Measurements from ENCODE around the gene SYP.

The SYP gene

GRCh38 chrX:49232525-49232924, 32.5 kb upstream of the SYP start:
- Histone ChIP-seq H3K36me3 (ENCODE audit: control insufficient read depth in 4 of 4, insufficient read depth in 4 of 4, low read length in 3 of 4) (no peaks in the 10 kb centered on the region), H3K27me3 (replicated peaks in 2 of 5; ENCODE audit: control insufficient read depth in 4 of 5, insufficient read depth in 5 of 5, low read length in 4 of 5) (no peaks in the 10 kb centered on the region), H3K9me3 (ENCODE audit: control extremely low read depth in 1 of 5, control insufficient read depth in 4 of 5, insufficient read depth in 2 of 5, low read depth in 1 of 5, low read length in 4 of 5) (no peaks in the 10 kb centered on the region), H3K27ac (ENCODE audit: insufficient read depth in 1 of 2, low read depth in 1 of 2, low read length in 2 of 2, poor library complexity in 1 of 2, severe bottlenecking in 2 of 2) (no peak overlapping the region), H3K4me1 (ENCODE audit: control extremely low read depth in 1 of 4, control insufficient read depth in 4 of 4, insufficient read depth in 4 of 4, low read length in 3 of 4) (peaks cover 0 to 29% (median 18%) of the 10 kb centered on the region in 4 experiments), H3K4me3 (ENCODE audit: control insufficient read depth in 1 of 7, extremely low read depth in 1 of 7, insufficient read depth in 4 of 7, low read depth in 2 of 7, low read length in 6 of 7) (no peak overlapping the region)
- POLR2A ChIA-PET: interaction anchor here (0.7 kb wide), 1 partner anchor 15 kb away, joined by 3 read pairs; no protein-coding TSS in a partner anchor
- CTCF ChIA-PET: no interaction called here
- no CpG with 5 or more reads among the region's 2 CpGs for WGBS (ENCODE audit: insufficient coverage)
- no peak for DNase-seq

- no peak for DNase-seq
- Histone ChIP-seq H3K27me3 (replicated peaks in 2 of 5; ENCODE audit: control insufficient read depth in 4 of 5, insufficient read depth in 5 of 5, low read length in 4 of 5) (no peaks in the 10 kb centered on the region), H3K27ac (ENCODE audit: insufficient read depth in 1 of 2, low read depth in 1 of 2, low read length in 2 of 2, poor library complexity in 1 of 2, severe bottlenecking in 2 of 2) (no peak overlapping the region), H3K4me1 (ENCODE audit: control extremely low read depth in 1 of 4, control insufficient read depth in 4 of 4, insufficient read depth in 4 of 4, low read length in 3 of 4) (peaks cover 0 to 19% (median 10%) of the 10 kb centered on the region in 4 experiments), H3K4me3 (ENCODE audit: control insufficient read depth in 1 of 7, extremely low read depth in 1 of 7, insufficient read depth in 4 of 7, low read depth in 2 of 7, low read length in 6 of 7) (peak overlapping the region in 3 of 7 experiments; percentile 66 to 76 (median 71)), H3K36me3 (ENCODE audit: control insufficient read depth in 4 of 4, insufficient read depth in 4 of 4, low read length in 3 of 4) (no peaks in the 10 kb centered on the region), H3K9me3 (ENCODE audit: control extremely low read depth in 1 of 5, control insufficient read depth in 4 of 5, insufficient read depth in 2 of 5, low read depth in 1 of 5, low read length in 4 of 5) (no peaks in the 10 kb centered on the region)
- ChIA-PET CTCF (no interaction called here), POLR2A (interaction anchor here (0.7 kb wide), 1 partner anchor 14 kb away, joined by 3 read pairs; no protein-coding TSS in a partner anchor)
- WGBS (ENCODE audit: insufficient coverage): 86% methylated on average over 10 of the region's 10 CpGs
Observed at GRCh38 chrX:49231333-49232000, 31.5 kb upstream of the SYP start.

- CTCF ChIA-PET: interaction anchor here (1.1 kb wide), 1 partner anchor 21 kb away, joined by 3 read pairs; no protein-coding TSS in a partner anchor
- Histone ChIP-seq H3K4me1 (ENCODE audit: control extremely low read depth in 1 of 4, control insufficient read depth in 4 of 4, insufficient read depth in 4 of 4, low read length in 3 of 4) (peaks cover 0 to 13% (median 7%) of the 10 kb centered on the region in 4 experiments), H3K36me3 (ENCODE audit: control insufficient read depth in 4 of 4, insufficient read depth in 4 of 4, low read length in 3 of 4) (no peaks in the 10 kb centered on the region), H3K27ac (ENCODE audit: insufficient read depth in 1 of 2, low read depth in 1 of 2, low read length in 2 of 2, poor library complexity in 1 of 2, severe bottlenecking in 2 of 2) (no peak overlapping the region), H3K27me3 (replicated peaks in 2 of 5; ENCODE audit: control insufficient read depth in 4 of 5, insufficient read depth in 5 of 5, low read length in 4 of 5) (no peaks in the 10 kb centered on the region), H3K9me3 (ENCODE audit: control extremely low read depth in 1 of 5, control insufficient read depth in 4 of 5, insufficient read depth in 2 of 5, low read depth in 1 of 5, low read length in 4 of 5) (no peaks in the 10 kb centered on the region), H3K4me3 (ENCODE audit: control insufficient read depth in 1 of 7, extremely low read depth in 1 of 7, insufficient read depth in 4 of 7, low read depth in 2 of 7, low read length in 6 of 7) (peak overlapping the region; percentile 13 to 76 (median 44))
- 47% methylated on average over 40 of the region's 44 CpGs for WGBS (ENCODE audit: insufficient coverage)
- DNase-seq: peak; percentile 51 to 73 (median 69)
- POLR2A ChIA-PET: no interaction called here
Observed at GRCh38 chrX:49230500-49231232, 30.7 kb upstream of the SYP start.

GRCh38 chrX:49228185-49228584, 28.2 kb upstream of the SYP start:
- H3K4me3 ChIP-seq (ENCODE audit: control insufficient read depth in 1 of 7, extremely low read depth in 1 of 7, insufficient read depth in 4 of 7, low read depth in 2 of 7, low read length in 6 of 7): no peak overlapping the region

GRCh38 chrX:49227726-49228125, 27.7 kb upstream of the SYP start:
- no peaks in the 10 kb centered on the region for H3K27me3 ChIP-seq (replicated peaks in 2 of 5; ENCODE audit: control insufficient read depth in 4 of 5, insufficient read depth in 5 of 5, low read length in 4 of 5)
- 73% methylated on average over 2 of the region's 2 CpGs for WGBS (ENCODE audit: insufficient coverage)
- no peaks in the 10 kb centered on the region for H3K36me3 ChIP-seq (ENCODE audit: control insufficient read depth in 4 of 4, insufficient read depth in 4 of 4, low read length in 3 of 4)
- no peaks in the 10 kb centered on the region for H3K9me3 ChIP-seq (ENCODE audit: control extremely low read depth in 1 of 5, control insufficient read depth in 4 of 5, insufficient read depth in 2 of 5, low read depth in 1 of 5, low read length in 4 of 5)
- ChIA-PET CTCF (interaction anchor here (1.0 kb wide), 1 partner anchor 38 kb away, joined by 3 read pairs; no protein-coding TSS in a partner anchor), POLR2A (no interaction called here)
- peaks cover 0 to 12% (median 7%) of the 10 kb centered on the region in 4 experiments for H3K4me1 ChIP-seq (ENCODE audit: control extremely low read depth in 1 of 4, control insufficient read depth in 4 of 4, insufficient read depth in 4 of 4, low read length in 3 of 4)
- H3K27ac ChIP-seq (ENCODE audit: insufficient read depth in 1 of 2, low read depth in 1 of 2, low read length in 2 of 2, poor library complexity in 1 of 2, severe bottlenecking in 2 of 2): no peak overlapping the region
- no peak for DNase-seq
- H3K4me3 ChIP-seq (ENCODE audit: control insufficient read depth in 1 of 7, extremely low read depth in 1 of 7, insufficient read depth in 4 of 7, low read depth in 2 of 7, low read length in 6 of 7): no peak overlapping the region

More at GRCh38 chrX:49228185-49228584, 28.2 kb upstream of the SYP start:
- H3K4me1 ChIP-seq (ENCODE audit: control extremely low read depth in 1 of 4, control insufficient read depth in 4 of 4, insufficient read depth in 4 of 4, low read length in 3 of 4): peaks cover 0 to 12% (median 7%) of the 10 kb centered on the region in 4 experiments
- ChIA-PET CTCF (interaction anchor here (1.0 kb wide), 1 partner anchor 39 kb away, joined by 3 read pairs; no protein-coding TSS in a partner anchor), POLR2A (no interaction called here)
- H3K27me3 ChIP-seq (replicated peaks in 2 of 5; ENCODE audit: control insufficient read depth in 4 of 5, insufficient read depth in 5 of 5, low read length in 4 of 5): no peaks in the 10 kb centered on the region
- no peak overlapping the region for H3K27ac ChIP-seq (ENCODE audit: insufficient read depth in 1 of 2, low read depth in 1 of 2, low read length in 2 of 2, poor library complexity in 1 of 2, severe bottlenecking in 2 of 2)
- H3K36me3 ChIP-seq (ENCODE audit: control insufficient read depth in 4 of 4, insufficient read depth in 4 of 4, low read length in 3 of 4): no peaks in the 10 kb centered on the region
- H3K9me3 ChIP-seq (ENCODE audit: control extremely low read depth in 1 of 5, control insufficient read depth in 4 of 5, insufficient read depth in 2 of 5, low read depth in 1 of 5, low read length in 4 of 5): no peaks in the 10 kb centered on the region
- 85% methylated on average over 17 of the region's 17 CpGs for WGBS (ENCODE audit: insufficient coverage)
- no peak for DNase-seq

GRCh38 chrX:49226946-49227345, 27.0 kb upstream of the SYP start:
- H3K27ac ChIP-seq (ENCODE audit: insufficient read depth in 1 of 2, low read depth in 1 of 2, low read length in 2 of 2, poor library complexity in 1 of 2, severe bottlenecking in 2 of 2): no peak overlapping the region
- H3K4me3 ChIP-seq (ENCODE audit: control insufficient read depth in 1 of 7, extremely low read depth in 1 of 7, insufficient read depth in 4 of 7, low read depth in 2 of 7, low read length in 6 of 7): no peak overlapping the region
- ChIA-PET CTCF (no interaction called here), POLR2A (no interaction called here)
- H3K36me3 ChIP-seq (ENCODE audit: control insufficient read depth in 4 of 4, insufficient read depth in 4 of 4, low read length in 3 of 4): no peaks in the 10 kb centered on the region
- WGBS (ENCODE audit: insufficient coverage): 96% methylated on average over 9 of the region's 9 CpGs
- H3K9me3 ChIP-seq (ENCODE audit: control extremely low read depth in 1 of 5, control insufficient read depth in 4 of 5, insufficient read depth in 2 of 5, low read depth in 1 of 5, low read length in 4 of 5): no peaks in the 10 kb centered on the region
- DNase-seq: no peak
- peaks cover 0 to 12% (median 7%) of the 10 kb centered on the region in 4 experiments for H3K4me1 ChIP-seq (ENCODE audit: control extremely low read depth in 1 of 4, control insufficient read depth in 4 of 4, insufficient read depth in 4 of 4, low read length in 3 of 4)
- no peaks in the 10 kb centered on the region for H3K27me3 ChIP-seq (replicated peaks in 2 of 5; ENCODE audit: control insufficient read depth in 4 of 5, insufficient read depth in 5 of 5, low read length in 4 of 5)

GRCh38 chrX:49225858-49226257, 25.9 kb upstream of the SYP start:
- Histone ChIP-seq H3K27ac (ENCODE audit: insufficient read depth in 1 of 2, low read depth in 1 of 2, low read length in 2 of 2, poor library complexity in 1 of 2, severe bottlenecking in 2 of 2) (no peak overlapping the region), H3K27me3 (replicated peaks in 2 of 5; ENCODE audit: control insufficient read depth in 4 of 5, insufficient read depth in 5 of 5, low read length in 4 of 5) (no peaks in the 10 kb centered on the region), H3K9me3 (ENCODE audit: control extremely low read depth in 1 of 5, control insufficient read depth in 4 of 5, insufficient read depth in 2 of 5, low read depth in 1 of 5, low read length in 4 of 5) (no peaks in the 10 kb centered on the region), H3K4me3 (ENCODE audit: control insufficient read depth in 1 of 7, extremely low read depth in 1 of 7, insufficient read depth in 4 of 7, low read depth in 2 of 7, low read length in 6 of 7) (no peak overlapping the region), H3K36me3 (ENCODE audit: control insufficient read depth in 4 of 4, insufficient read depth in 4 of 4, low read length in 3 of 4) (no peaks in the 10 kb centered on the region), H3K4me1 (ENCODE audit: control extremely low read depth in 1 of 4, control insufficient read depth in 4 of 4, insufficient read depth in 4 of 4, low read length in 3 of 4) (peaks cover 0 to 7% (median 6%) of the 10 kb centered on the region in 4 experiments)
- no peak for DNase-seq
- POLR2A ChIA-PET: no interaction called here
- WGBS (ENCODE audit: insufficient coverage): 83% methylated on average over 14 of the region's 14 CpGs
- CTCF ChIA-PET: no interaction called here

Data from common myeloid progenitor, CD34-positive (primary cell).